GM19455 (cell line): ENCODE results near the gene YIPF2.
"Not testable (repeated sequence)": the region's sequence is repeated elsewhere in the genome, so short reads cannot be mapped to it uniquely, and the experiment has no call there.

ENCODE experiments used
- ATAC-seq: cut with Tn5 transposase; IDR thresholded peaks from one replicate; pipeline ENCODE4 v1.9.1; 2021; ENCODE audit not compliant: unreplicated experiment

Gene YIPF2

DNA sequence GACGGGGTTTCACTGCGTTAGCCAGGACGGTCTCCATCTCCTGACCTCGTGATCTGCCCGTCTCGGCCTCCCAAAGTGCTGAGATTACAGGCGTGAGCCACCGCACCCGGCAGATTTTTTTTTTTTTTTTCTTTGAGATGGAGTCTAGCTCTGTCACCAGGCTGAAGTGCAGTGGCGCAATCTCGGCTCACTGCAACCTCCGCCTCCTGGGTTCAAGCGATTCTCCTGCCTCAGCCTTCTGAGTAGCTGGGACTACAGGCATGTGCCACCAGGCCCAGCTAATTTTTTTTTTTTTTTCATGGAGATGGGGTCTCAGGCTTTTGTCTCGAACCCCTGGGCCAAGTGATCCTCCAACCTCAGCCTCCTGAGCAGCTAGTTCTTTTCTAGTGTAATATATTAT is 13.2 kb upstream of the YIPF2 start:
- ATAC-seq, result not testable (repeated sequence)

DNA sequence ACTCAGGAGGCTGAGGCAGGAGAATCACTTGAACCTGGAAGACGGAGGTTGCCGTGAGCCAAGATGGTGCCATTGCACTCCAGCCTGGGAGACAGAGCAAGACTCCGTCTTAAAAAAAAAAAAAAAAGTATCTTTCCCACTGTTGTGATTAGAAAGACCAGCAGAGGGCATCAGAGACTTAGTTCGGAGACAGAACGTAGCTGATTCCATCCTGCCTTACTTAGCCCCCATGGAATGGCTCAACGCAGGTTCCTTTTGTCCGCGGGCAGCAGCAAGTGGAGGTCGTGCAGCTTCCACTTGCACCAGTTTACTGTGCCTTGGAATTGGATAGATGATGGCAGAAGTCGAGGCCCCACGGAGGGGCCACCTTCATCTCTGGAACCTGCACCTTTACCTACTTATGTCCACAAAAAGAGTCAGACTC is 8.2 kb upstream of the YIPF2 start:
- ATAC-seq, result no peak

DNA sequence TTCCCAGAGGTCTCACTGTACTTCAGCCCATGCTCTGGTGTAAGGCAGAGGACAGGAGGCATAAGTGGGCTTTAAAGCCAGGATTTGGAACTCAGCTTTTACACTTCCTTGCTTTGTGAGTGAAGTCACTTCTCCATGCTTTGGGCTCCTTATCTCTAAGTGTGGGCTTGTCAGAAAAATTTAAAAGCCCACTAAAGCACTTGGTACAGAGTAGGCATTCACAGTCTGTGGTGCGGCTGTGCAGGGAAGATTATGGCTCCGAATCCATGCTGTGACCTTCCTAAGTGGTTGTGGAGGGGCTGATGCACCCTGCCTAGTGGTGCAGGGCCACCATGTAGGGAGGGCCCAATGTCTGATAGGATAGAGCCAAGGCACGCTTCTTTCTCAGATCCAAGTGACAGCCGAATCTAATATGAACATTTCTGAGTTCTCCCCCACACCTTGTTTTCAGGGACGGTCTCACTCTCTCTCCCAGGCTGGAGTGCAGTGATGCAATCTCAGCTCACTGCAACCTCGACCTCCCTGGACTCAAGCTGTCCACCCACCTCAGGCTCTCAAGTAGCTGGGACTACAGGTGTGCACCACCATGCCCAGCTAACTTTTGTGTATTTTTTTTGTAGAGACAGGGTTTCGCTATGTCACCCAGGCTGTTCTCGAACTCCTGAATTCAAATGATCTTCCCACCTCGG is 7.1 kb upstream of the YIPF2 start:
- no peak for ATAC-seq

DNA sequence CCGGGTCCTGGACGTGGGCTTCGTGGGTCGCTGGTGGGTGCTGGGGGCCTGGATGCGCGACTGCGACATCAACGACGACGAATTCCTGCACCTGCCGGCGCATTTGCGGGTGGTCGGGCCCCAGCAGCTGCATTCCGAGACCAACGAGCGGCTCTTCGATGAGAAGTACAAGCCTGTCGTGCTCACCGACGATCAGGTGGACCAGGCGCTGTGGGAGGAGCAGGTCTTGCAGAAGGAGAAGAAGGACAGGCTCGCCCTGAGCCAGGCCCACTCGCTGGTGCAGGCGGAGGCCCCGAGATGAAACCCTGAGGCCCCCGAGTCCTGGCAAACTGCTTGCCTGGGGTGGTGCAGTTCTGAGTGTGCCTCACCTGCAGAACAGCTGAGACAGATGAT is 959 bp upstream of the YIPF2 start:
- ATAC-seq, result no peak

DNA sequence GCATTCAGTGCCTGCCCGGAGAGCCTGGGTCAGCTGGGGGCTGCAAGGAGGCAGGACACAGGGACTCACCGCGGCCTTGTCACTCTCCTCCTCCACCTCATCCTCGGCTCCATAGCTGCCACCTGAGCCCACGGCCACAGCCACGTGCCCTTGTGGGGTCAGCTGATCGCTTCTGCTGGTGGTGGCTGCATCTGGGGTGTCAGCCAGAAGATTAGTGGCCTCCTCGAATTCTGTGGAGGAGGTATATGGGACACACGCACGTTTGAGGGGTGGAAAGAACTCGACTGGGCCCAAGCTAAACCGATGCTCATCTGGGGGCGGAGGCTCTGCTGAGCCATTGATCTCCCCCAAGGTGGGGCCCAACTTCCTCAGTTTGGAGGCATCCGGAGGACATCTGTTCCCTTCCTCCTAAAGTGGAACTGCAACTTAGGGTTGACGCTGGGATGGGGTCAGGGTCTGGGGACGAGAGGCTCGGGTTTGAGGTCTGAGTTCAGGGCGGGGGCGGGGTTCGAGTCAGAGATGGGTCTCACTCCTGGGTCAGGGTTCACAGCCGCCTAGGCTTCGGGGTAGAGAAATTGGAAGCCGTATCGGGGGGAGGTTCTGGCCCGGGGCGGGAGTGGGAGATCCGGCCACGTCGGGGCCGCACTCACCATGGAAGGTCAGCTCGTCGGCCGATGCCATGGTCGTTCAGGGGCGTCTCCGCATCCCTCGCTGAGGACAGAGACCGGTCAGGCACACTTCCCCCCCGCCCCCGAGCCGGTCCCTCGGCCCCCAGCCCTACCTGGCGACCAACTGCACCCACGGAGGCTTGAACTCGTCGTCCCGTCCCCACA is 493 bp downstream of the YIPF2 start:
- no peak for ATAC-seq

DNA sequence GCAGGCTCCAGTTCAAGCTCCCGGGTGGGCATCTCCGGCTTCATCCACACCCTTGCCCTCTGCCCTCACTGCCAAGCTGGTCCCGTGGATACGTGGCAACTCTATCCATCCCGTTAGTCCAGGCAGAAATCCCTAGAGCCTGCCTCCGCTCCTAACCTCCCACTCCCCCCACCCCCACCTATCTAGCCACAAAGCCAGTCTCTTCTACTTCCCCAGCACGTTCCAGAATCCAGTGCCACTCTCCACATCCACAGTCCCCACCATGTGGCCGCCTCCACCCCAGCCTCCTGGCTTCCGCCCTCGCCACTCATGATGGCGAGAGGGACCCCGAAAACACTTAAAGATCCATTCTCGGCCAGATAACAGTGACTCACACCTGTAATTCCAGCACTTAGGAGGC is 3.8 kb downstream of the YIPF2 start:
- no peak for ATAC-seq

DNA sequence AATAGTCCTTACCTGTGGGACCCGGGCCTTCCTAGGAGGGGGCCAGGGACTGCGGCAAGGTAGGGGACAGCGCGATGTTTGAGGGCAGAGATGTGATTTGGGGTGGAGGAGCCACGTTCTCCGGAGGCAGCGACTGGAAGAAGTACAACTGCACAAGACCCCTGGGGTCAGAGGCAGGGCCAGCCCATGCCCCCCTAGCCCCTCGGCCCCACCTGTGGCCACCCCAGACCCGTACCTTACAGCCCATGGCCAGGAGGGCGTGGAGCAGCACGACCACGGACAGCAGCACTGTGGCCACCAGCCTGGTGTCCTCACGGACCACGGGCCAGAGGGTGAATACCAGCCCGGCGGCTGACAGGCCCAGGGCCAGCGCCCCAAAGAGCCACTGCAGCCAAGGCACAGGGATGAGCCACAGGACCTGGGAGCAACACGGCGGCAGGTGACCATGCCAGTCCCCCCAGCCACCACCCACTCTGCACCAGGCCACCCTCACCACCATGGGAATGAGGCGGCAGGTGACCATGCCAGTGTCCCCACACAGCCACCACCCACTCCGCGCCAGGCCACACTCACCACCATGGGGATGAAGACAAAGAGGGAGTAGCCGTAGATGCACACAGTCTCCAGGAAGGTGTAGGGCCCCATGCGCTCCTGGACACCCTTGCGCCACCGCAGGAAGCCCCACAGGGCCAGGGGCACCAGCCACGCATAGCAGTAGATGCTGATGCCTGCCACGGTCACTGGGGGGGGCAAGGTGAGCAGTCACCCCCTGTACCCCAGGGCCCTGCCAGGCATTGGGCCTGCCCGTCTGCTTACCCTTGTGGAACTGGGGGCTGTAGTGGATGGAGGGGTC is 5.0 kb downstream of the YIPF2 start:
- no peak for ATAC-seq

DNA sequence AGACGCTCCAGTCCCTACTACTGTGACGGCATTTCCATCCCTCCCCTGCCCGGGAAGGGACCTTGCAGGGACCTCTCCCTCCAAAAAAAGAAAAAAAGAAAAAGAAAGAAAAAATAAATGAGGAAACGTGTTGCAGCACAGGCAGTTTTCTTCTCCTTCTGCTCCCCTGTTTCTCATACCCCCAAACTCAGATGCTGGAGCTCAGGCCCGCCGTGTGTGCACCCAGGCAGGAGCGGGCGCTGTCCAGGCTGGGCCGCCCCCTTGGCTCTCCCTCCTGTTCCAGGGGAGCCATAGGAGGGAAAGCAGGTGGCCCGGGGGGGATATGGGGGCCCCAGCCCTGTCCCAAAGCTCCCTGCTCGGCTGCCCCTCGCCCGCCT is 5.8 kb downstream of the YIPF2 start:
- ATAC-seq, result no peak

DNA sequence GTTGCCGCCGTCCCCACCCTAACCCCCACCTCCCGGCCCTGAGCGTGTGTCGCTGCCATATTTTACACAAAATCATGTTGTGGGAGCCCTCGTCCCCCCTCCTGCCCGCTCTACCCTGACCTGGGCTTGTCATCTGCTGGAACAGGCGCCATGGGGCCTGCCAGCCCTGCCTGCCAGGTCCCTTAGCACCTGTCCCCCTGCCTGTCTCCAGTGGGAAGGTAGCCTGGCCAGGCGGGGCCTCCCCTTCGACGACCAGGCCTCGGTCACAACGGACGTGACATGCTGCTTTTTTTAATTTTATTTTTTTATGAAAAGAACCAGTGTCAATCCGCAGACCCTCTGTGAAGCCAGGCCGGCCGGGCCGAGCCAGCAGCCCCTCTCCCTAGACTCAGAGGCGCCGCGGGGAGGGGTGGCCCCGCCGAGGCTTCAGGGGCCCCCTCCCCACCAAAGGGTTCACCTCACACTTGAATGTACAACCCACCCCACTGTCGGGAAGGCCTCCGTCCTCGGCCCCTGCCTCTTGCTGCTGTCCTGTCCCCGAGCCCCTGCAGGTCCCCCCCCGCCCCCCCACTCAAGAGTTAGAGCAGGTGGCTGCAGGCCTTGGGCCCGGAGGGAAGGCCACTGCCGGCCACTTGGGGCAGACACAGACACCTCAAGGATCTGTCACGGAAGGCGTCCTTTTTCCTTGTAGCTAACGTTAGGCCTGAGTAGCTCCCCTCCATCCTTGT is 6.4 kb downstream of the YIPF2 start:
- no peak for ATAC-seq

DNA sequence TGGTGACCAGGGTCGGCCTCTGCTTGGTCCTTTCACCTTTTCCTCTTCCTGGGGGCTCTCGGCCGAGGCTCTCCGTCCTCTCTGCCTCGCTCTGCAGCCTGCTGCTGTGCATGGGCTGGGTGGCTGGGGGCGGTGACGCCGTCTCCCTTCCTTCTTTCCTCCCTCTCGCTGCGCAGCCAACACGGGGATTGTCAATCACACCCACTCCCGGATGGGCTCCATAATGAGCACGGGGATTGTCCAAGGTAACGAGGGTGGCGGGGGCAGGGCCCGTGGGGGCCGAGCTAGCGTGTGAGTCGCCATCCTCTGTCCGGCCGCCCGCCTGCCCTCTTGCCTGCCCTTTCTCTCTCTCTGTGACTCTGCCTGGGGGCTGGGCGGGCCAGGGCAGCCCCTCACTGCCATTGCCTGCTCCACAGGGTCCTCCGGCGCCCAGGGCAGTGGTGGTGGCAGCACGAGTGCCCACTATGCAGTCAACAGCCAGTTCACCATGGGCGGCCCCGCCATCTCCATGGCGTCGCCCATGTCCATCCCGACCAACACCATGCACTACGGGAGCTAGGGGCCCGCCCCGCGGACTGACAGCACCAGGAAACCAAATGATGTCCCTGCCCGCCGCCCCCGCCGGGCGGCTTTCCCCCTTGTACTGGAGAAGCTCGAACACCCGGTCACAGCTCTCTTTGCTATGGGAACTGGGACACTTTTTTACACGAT is 7.1 kb downstream of the YIPF2 start:
- no peak for ATAC-seq

DNA sequence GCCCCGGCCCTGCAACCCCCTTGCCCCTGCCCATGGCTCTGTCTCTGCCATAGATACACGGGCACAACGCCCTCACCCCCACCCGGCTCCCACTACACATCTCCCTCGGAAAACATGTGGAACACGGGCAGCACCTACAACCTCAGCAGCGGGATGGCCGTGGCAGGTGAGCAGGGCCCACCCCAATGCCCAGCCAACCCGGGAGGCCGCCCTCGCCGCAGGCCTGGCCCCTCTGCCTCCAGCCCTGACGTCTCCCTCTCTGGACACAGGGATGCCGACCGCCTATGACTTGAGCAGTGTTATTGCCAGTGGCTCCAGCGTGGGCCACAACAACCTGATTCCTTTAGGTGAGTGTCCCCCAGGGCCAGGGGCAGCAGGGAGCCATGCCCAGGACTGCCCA is 7.7 kb downstream of the YIPF2 start:
- ATAC-seq, result no peak

DNA sequence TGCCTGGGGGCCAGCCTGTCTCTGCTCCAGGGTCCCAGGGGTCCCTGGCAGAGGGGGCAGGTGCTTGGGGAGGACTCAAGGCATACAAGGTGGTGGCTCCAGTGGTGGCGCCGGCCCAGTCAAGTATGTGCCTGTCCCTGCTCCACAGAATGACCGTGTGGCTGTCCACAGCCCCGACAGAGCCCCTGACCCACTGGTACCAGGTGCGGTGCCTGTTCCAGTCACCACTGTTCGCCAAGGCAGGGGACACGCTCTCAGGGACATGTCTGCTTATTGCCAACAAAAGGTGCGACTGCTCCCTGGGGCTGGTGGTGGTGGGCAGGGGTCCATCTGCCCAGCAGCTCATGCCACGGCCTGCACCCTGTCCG is 8.2 kb downstream of the YIPF2 start:
- no peak for ATAC-seq

DNA sequence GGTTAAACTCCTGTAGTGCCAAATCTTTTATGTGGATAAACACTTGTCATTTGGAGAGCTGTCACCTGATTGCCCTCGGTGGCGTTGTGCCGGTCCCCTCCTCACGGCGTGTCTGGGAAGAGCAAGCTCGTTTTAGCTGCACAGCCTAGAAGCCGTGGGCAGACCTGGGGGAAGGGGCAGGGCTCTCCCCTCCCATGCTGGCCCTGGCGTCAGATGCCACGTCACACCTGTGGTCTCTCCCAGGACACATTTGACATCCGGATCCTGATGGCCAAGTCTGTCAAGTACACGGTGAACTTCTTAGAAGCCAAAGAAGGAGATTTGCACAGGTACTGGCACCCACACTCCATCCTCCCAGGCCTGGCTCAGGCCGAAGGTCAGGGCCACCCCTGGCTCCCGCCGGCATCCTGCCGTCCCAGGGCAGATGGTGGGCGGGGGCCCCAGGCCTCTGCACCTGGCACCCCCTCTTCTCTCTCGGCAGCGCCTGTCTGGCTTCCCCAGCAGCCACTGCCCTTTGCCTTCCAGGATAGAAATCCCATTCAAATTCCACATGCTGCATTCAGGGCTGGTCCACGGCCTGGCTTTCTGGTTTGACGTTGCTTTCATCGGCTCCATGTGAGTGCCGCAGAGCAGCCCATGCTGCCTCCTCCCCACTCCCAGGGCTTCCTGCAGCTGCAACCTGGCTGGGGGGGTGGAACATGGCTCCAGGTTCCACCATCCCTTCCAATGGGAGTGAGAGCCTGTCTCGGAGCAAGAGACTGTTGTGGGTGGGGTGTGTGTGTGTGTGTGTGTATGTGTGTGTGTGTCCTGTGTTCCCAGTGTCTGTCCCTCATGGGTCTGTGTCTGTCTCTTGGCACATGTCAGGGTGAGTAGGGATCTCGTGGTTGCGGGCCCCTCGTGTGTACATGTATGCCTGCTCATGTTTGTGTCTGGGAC is 8.8 kb downstream of the YIPF2 start:
- no peak for ATAC-seq

DNA sequence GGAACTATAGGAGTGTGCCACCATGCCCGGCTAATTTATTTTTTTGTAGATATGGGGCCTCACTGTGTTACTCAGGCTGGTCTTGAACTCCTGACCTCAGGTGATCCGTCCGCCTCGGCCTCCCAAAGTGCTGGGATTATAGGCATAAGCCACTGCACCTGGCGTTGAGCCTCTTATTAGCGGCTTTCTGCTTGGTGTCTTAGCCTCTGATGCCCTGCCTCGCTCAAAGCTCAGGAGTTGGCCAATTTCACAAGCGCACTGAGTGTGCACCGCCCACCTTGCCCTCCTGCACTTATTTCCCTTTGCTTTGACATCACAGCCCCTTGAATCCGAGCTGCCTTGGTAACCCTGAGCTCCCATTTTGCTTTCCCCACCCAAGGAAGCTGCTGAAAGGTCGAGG is 10.1 kb downstream of the YIPF2 start:
- ATAC-seq, result no peak

DNA sequence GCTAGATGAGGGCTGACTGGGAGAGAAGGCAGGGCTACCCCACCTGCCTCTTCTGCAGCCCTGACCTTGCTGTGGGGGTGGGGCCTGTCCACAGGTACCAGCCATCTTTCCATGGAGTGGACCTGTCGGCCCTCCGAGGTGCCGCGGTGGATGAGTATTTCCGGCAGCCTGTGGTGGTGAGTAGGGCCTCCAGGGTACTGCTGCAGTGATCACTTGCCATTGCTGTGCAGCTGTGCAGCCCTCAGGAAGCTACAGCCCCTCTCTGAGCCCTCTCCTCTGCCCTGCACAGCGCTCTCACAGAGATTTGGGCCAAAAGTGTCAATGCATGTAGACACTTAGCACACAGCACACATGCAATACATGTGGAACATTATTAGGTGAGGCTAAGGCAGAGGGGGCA is 11.8 kb downstream of the YIPF2 start:
- no peak for ATAC-seq

DNA sequence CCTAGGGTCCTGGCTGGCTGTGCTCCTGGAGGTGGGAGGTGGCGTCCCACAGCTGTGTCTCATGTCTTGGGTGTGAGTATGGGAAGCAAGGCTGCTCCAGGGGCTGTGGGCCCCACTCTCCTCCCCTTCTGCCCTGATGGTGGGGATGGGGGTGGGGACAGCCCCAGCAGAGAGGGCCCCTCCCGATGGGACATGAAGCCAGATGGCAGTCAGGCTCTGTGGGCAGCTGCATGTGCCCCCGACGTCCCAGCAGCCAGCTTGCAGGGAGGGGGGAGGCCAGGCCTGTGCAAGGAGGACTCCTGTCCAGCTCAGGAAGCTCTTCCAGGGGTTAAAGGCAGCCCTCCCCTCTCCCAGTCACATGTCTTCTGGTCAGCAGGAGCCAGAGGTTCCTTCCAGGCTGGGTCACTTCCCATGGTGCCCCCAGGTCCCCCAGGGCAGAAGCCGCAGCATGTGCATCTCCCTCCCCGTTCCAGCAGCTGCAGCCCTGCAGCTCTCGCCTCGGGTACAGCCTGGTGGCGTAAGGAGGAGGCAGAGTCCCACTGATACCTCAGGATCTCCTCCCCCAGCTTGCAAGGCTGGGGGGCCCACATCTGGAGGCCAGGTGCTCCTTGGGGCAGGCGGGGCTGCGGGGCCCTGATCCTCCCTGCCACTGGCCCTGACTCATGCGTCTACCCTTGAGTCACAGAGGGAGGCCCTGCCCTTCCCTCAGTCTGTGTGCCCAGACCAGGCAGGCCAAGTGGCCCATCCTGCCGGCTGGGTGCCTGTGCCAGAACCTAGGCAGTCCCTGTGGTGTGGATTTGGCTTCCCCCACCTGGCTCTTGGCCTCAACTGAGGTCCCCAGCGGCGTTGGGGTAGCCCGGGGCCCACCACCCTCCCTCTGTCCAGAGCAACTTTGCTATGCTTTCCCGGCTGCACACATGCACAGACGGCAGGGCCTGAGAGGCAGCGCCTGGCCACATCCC is 13.0 kb downstream of the YIPF2 start:
- ATAC-seq, result no peak

DNA sequence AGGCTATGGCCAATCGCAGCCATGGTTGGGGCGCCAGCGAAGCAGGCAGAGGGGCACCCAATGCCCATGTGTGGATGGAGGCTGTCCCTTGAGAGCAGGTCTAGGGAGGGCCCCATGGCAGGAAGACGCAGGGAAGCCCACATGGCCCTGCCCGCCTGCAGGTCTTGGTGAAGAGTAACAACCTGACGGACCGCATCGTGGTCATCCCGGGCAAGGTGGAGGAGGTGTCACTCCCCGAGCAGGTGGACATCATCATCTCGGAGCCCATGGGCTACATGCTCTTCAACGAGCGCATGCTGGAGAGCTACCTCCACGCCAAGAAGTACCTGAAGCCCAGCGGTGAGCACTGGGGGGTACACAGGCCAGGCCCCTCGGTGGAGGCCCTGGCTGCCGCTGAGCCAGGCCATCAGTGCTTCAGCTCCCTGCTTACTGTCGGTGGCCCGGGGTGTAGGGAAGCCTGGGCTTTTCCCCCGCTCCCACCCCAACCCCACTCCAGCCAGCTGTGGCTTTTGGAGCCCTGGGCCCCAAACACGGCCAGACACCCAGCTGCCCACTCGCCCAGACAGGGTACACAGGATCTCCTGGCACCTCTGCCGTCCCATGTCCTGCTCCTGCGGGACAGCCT is 14.6 kb downstream of the YIPF2 start:
- no peak for ATAC-seq

DNA sequence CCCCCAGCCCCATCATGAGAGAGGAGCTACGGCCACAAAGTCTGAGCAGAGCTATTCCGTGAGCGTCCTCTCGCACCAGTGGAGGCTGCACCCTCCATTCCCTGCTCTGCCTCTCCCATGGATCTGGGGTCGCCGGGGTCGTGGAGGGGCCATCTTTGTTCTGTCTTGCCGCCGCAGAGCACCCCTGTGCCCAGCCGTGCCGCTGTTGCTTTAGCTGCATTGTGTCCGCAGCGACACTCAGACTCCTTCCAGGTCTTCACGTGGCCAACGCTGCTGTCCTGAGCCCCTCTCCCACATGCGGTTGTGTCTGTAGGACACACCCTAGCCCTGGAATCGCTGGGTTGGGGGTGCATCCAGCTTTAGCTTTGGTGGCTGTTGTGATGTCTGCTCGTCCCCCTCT is 15.8 kb downstream of the YIPF2 start:
- ATAC-seq, result no peak
